Gastroesophageal sphincter (tissue), 3 donors: ENCODE measurements around the gene ZNF358.

Source experiments
- CTCF ChIP-seq, 4 experiments: fragments of 200-600 bp in 2 of 4; fragments of 450-650 bp in 2 of 4; sonication (generic) in 1 of 4; IDR thresholded peaks; one replicate each; pipeline ENCODE4 v1.5.1; 2017 to 2019; ENCODE audit warnings: antibody characterized with exemption in 4 of 4, mild to moderate bottlenecking in 2 of 4, moderate library complexity in 2 of 4
- EP300 ChIP-seq: sonication (generic); formaldehyde crosslinking; IDR thresholded peaks from one replicate; pipeline ENCODE4 v1.6.1; 2017; ENCODE audit warnings: antibody characterized with exemption, mild to moderate bottlenecking
- POLR2A ChIP-seq, 2 donors: fragments of 450-650 bp; IDR thresholded peaks; one replicate each; pipeline ENCODE4 v1.6.1; 2017; ENCODE audit warnings: antibody characterized with exemption in 2 of 2, mild to moderate bottlenecking in 2 of 2, moderate library complexity in 1 of 2
- POLR2AphosphoS5 ChIP-seq: sonication (generic); formaldehyde crosslinking; IDR thresholded peaks from one replicate; pipeline ENCODE4 v1.6.1; 2017; ENCODE audit warnings: antibody characterized with exemption

- TF ChIP-seq CTCF (IDR thresholded peaks at IDR 0.05) (no peak), POLR2AphosphoS5 (no peak), POLR2A (IDR thresholded peaks at IDR 0.05) (no peak), EP300 (no peak)
Measured at GRCh38 chr19:7545300-7545699, 29.4 kb downstream of the ZNF358 start.
